Measurements from ENCODE around the gene ZEB2. TPM values are rescaled to one million over a fixed set of nuclear protein-coding genes. Genes with fewer than 3 reads are reported as not detected.

ZEB2 gene
- total and polyA plus RNA-seq, 8 donors, result 10.7 to 161 (median 43.1) TPM

DNA sequence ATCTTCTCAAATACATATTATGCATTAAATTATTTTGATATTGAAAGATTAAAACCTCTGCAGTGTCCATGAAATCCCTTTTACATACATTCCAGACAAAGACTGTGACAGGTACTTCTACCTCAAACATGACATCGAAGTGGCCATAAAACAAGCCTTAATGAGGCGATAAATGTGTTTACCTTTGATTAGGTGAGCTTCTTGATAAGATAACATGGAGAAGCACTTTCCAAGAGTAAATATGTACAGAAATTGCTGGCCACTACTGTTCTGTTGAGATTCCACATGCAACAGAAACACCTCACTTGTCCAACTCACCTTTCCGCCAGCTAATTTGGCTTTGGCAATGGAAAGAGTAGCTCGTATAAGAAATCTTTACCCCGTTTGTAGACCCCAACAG is 55.2 kb downstream of the ZEB2 start:
- H3K4me1 ChIP-seq, result peaks cover 0 to 49% (median 9%) of the 10 kb centered on the region in 4 donors
- H3K4me3 ChIP-seq, result no peak overlapping the region
- H3K27ac ChIP-seq, result no peak overlapping the region
- no peaks in the 10 kb centered on the region for H3K9me3 ChIP-seq
- WGBS, 5 donors, result 27 to 54% (median 44%) methylated on average over 5 of the region's 5 CpGs
- H3K36me3 ChIP-seq, result no peaks in the 10 kb centered on the region
- DNase-seq, result no peak
- no peak for TF ChIP-seq EP300 (IDR thresholded peaks at IDR 0.05)
- TF ChIP-seq POLR2AphosphoS5 (IDR thresholded peaks at IDR 0.05), result no peak
- TF ChIP-seq POLR2A (IDR thresholded peaks at IDR 0.05), result no peak
- TF ChIP-seq, protein P1, sequence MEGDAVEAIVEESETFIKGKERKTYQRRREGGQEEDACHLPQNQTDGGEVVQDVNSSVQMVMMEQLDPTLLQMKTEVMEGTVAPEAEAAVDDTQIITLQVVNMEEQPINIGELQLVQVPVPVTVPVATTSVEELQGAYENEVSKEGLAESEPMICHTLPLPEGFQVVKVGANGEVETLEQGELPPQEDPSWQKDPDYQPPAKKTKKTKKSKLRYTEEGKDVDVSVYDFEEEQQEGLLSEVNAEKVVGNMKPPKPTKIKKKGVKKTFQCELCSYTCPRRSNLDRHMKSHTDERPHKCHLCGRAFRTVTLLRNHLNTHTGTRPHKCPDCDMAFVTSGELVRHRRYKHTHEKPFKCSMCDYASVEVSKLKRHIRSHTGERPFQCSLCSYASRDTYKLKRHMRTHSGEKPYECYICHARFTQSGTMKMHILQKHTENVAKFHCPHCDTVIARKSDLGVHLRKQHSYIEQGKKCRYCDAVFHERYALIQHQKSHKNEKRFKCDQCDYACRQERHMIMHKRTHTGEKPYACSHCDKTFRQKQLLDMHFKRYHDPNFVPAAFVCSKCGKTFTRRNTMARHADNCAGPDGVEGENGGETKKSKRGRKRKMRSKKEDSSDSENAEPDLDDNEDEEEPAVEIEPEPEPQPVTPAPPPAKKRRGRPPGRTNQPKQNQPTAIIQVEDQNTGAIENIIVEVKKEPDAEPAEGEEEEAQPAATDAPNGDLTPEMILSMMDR (IDR thresholded peaks at IDR 0.05), result no peak
- intact Hi-C loops (cut with DNase I; ENCODE audit: low total_unique reads), result no loop called here
- H3K27me3 ChIP-seq, result no peaks in the 10 kb centered on the region

DNA sequence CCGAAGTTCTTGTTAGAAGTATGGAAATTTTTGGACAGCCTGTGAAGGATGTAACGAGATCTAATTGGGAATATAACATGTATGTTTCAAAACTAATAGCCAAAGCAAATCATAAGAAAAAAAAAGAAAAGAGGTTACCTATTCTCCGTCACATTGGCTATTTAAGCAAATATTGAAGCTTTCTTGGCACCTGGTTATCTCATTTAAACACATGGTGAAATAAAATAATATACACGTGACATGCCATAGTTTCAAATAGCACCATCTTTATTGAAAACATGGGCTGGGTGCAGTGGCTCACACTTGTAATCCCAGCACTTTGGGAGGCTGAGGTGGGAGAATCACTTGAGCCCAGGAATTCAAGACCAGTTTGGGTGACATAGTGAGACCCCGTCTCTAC is 56.7 kb downstream of the ZEB2 start:
- Histone ChIP-seq H3K27me3 (no peaks in the 10 kb centered on the region), H3K27ac (no peak overlapping the region), H3K4me3 (no peak overlapping the region), H3K4me1 (peaks cover 5 to 59% (median 17%) of the 10 kb centered on the region in 4 donors), H3K9me3 (no peaks in the 10 kb centered on the region), H3K36me3 (no peaks in the 10 kb centered on the region)
- intact Hi-C loops (cut with DNase I; ENCODE audit: low total_unique reads), result no loop called here
- TF ChIP-seq POLR2A (IDR thresholded peaks at IDR 0.05) (no peak), EP300 (IDR thresholded peaks at IDR 0.05) (no peak), POLR2AphosphoS5 (IDR thresholded peaks at IDR 0.05) (no peak)
- TF ChIP-seq, protein P1 (IDR thresholded peaks at IDR 0.05), result no peak
- 69 to 83% (median 78%) methylated on average over 5 of the region's 5 CpGs for WGBS, 5 donors
- DNase-seq, result no peak

DNA sequence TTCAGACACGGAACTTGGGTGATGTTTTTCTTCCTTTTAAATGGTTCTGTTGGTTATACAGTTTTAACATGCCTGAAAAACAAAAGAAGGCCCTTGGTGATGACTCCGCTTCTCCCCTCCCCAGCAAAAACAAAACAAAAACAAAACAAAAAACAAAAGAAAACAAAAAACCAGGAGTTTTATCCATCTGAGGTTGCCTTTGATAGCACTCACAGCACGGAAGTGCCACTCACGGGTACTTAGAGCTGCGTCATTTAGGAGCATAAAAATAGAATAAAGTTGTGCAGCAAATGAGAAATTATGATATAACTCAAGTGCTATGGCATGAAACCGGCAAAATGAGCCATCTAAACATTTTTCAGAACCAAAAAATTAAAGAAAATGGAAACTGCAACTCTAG is 57.7 kb downstream of the ZEB2 start:
- 77 to 89% (median 82%) methylated on average over 6 of the region's 6 CpGs for WGBS, 5 donors
- Histone ChIP-seq H3K36me3 (no peaks in the 10 kb centered on the region), H3K27ac (peak overlapping the region in 3 of 5 donors; percentile 17 to 24 (median 19)), H3K9me3 (no peaks in the 10 kb centered on the region), H3K4me3 (no peak overlapping the region), H3K4me1 (peaks cover 5 to 64% (median 17%) of the 10 kb centered on the region in 4 donors), H3K27me3 (no peaks in the 10 kb centered on the region)
- TF ChIP-seq, protein P1 (IDR thresholded peaks at IDR 0.05), result no peak
- TF ChIP-seq POLR2A (IDR thresholded peaks at IDR 0.05) (no peak), EP300 (IDR thresholded peaks at IDR 0.05) (no peak), POLR2AphosphoS5 (IDR thresholded peaks at IDR 0.05) (no peak)
- DNase-seq, result no peak
- intact Hi-C loops (cut with DNase I; ENCODE audit: low total_unique reads), result no loop called here

- Histone ChIP-seq H3K4me1 (peaks cover 5 to 73% (median 17%) of the 10 kb centered on the region in 4 donors), H3K4me3 (no peak overlapping the region), H3K9me3 (no peaks in the 10 kb centered on the region), H3K27me3 (no peaks in the 10 kb centered on the region), H3K36me3 (no peaks in the 10 kb centered on the region), H3K27ac (peak overlapping the region in 2 of 5 donors; percentile 3 to 13)
- WGBS, 5 donors, result 62 to 84% (median 74%) methylated on average over 9 of the region's 9 CpGs
- DNase-seq, result peak in 1 of 2 donors; percentile 47
- intact Hi-C loops (cut with DNase I; ENCODE audit: low total_unique reads), result no loop called here
- no peak for TF ChIP-seq POLR2AphosphoS5 (IDR thresholded peaks at IDR 0.05)
- TF ChIP-seq, protein P1 (IDR thresholded peaks at IDR 0.05), result no peak
- no peak for TF ChIP-seq POLR2A (IDR thresholded peaks at IDR 0.05)
- no peak for TF ChIP-seq EP300 (IDR thresholded peaks at IDR 0.05)
These were observed 58.6 kb downstream of the ZEB2 start for GRCh38 chr2:144461308-144461766.

Data from stomach (tissue), 9 donors.